Measurements from ENCODE around the gene HOXA3. TPM values are rescaled to one million over a fixed set of nuclear protein-coding genes. Genes with fewer than 3 reads are reported as not detected.
A peak's percentile ranks its signal among the peaks of the same experiment; 100 is the strongest.

HOXA3 gene
- total RNA-seq, 1 experiment from 2014 or later, result not detected

- no peak overlapping the region for H2AFZ ChIP-seq (ENCODE audit: low read length)
- H3K23me2 ChIP-seq (ENCODE audit: insufficient read length, low read depth, low read length, poor library complexity, severe bottlenecking), result peaks cover 10% of the 10 kb centered on the region
- Mint-ChIP-seq H3K36me3 (ENCODE audit: insufficient read depth in 1 of 3, low read depth in 3 of 3) (no peaks in the 10 kb centered on the region; a peak in 2 of 7 replicates), H3K9me3 (peaks cover 11 to 26% of the 10 kb centered on the region in 2 experiments), H3K4me1 (peaks cover 7 to 16% of the 10 kb centered on the region in 2 experiments), H3K27me3 (ENCODE audit: low read depth) (peaks cover 100% of the 10 kb centered on the region), H3K27ac (no peak overlapping the region), H3K4me3 (peak overlapping the region; percentile 58 to 77)
- H3K4me2 ChIP-seq (ENCODE audit: insufficient read depth, insufficient read length, low read length), result peak overlapping the region; percentile 65
- no peaks in the 10 kb centered on the region for H3K79me2 ChIP-seq (ENCODE audit: insufficient read depth, low read length)
- no peak overlapping the region for H3K56ac ChIP-seq (ENCODE audit: insufficient read length, low read depth, low read length)
- H2BK12ac ChIP-seq (ENCODE audit: insufficient read length, low read depth, low read length), result no peak overlapping the region
- no peaks in the 10 kb centered on the region for H4K20me1 ChIP-seq (ENCODE audit: control insufficient read depth, insufficient read depth, insufficient read length)
- H3T11ph ChIP-seq (ENCODE audit: low read length), result no peak overlapping the region
- H3K4ac ChIP-seq (ENCODE audit: low read depth, low read length), result no peak overlapping the region
- no peak overlapping the region for H2BK5ac ChIP-seq (ENCODE audit: insufficient read length, low read length)
- no peaks in the 10 kb centered on the region for H3K4me1 ChIP-seq (ENCODE audit: insufficient read depth, low read length)
- H2BK20ac ChIP-seq (ENCODE audit: low read depth, low read length, poor library complexity, severe bottlenecking), result no peak overlapping the region
- H3K14ac ChIP-seq (ENCODE audit: insufficient read depth, low read length), result no peak overlapping the region
- H3K9me3 ChIP-seq (ENCODE audit: control insufficient read depth, low read depth, low read length), result no peaks in the 10 kb centered on the region
- peaks cover 98% of the 10 kb centered on the region for H3K27me3 ChIP-seq (ENCODE audit: insufficient read depth, low read length)
- H3K79me1 ChIP-seq (ENCODE audit: insufficient read depth, low read depth, low read length, poor library complexity, severe bottlenecking), result no peaks in the 10 kb centered on the region
- H2AK5ac ChIP-seq (ENCODE audit: insufficient read length, low read length), result no peak overlapping the region
- no peak overlapping the region for H2BK120ac ChIP-seq (ENCODE audit: low read depth, low read length, poor library complexity, severe bottlenecking)
- no peak overlapping the region for H4K91ac ChIP-seq (ENCODE audit: insufficient read length, low read depth, low read length)
- H3K9ac ChIP-seq (ENCODE audit: extremely low read depth, insufficient read length, low read length), result no peak overlapping the region
- no peak overlapping the region for H3K27ac ChIP-seq (ENCODE audit: insufficient read length, low read depth, low read length)
- H4K8ac ChIP-seq (replicated peaks; ENCODE audit: insufficient read length, low read depth, low read length), result no peak overlapping the region
- WGBS (ENCODE audit: extremely low coverage, insufficient read length, low lambda C conversion rate), result no CpG with 5 or more reads among the region's 30 CpGs
- peak; percentile 67 for DNase-seq
- no peak overlapping the region for H3K23ac ChIP-seq (ENCODE audit: insufficient read length, low read depth, low read length)
- TF ChIP-seq CTCF (conservative IDR thresholded peaks at IDR 0.05), result peak; percentile 40; the same call in 2 of the 3 replicates
- no peak overlapping the region for H4K5ac ChIP-seq (ENCODE audit: insufficient read length, low read depth, low read length)
- H3K18ac ChIP-seq (ENCODE audit: insufficient read length, low read depth, low read length), result no peak overlapping the region
- H2BK15ac ChIP-seq (ENCODE audit: low read depth, low read length), result no peak overlapping the region
Measured at GRCh38 chr7:27141923-27142579, 10.3 kb downstream of the HOXA3 start.

Measured in H9 (cell line).